GM12873 (cell line): ENCODE measurements around the gene HDGFL3.

Experiments used
- TF ChIP-seq, protein P1 (sequence below): IDR thresholded peaks from 2 replicates; pipeline ENCODE4 v1.5.1; 2012; ENCODE audit warnings: low read depth, mild to moderate bottlenecking, moderate library complexity, low read length, control low read depth; ENCODE audit not compliant: insufficient read depth; ENCODE audit errors: missing control alignments

Gene HDGFL3

DNA sequence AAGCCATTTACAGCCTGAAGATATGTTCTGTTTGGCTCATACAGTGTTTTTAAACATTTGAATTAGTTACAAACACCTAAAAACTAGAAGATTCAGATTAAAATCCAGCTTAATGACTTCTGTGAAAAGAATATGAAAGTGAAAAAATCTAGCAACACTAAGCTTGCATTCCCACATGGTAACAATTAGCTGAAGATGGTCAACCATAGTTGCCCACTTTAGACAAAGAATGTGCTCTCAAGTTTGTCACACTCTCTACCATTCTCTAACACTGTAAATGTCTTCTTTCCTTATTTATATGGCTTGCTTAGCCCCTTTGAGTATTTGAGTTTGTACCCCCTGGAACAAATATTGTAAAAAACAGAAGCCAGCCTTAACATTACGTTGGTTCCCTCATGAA lies 32.7 kb downstream of the HDGFL3 start:
- TF ChIP-seq, protein P1, sequence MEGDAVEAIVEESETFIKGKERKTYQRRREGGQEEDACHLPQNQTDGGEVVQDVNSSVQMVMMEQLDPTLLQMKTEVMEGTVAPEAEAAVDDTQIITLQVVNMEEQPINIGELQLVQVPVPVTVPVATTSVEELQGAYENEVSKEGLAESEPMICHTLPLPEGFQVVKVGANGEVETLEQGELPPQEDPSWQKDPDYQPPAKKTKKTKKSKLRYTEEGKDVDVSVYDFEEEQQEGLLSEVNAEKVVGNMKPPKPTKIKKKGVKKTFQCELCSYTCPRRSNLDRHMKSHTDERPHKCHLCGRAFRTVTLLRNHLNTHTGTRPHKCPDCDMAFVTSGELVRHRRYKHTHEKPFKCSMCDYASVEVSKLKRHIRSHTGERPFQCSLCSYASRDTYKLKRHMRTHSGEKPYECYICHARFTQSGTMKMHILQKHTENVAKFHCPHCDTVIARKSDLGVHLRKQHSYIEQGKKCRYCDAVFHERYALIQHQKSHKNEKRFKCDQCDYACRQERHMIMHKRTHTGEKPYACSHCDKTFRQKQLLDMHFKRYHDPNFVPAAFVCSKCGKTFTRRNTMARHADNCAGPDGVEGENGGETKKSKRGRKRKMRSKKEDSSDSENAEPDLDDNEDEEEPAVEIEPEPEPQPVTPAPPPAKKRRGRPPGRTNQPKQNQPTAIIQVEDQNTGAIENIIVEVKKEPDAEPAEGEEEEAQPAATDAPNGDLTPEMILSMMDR, result no peak

DNA sequence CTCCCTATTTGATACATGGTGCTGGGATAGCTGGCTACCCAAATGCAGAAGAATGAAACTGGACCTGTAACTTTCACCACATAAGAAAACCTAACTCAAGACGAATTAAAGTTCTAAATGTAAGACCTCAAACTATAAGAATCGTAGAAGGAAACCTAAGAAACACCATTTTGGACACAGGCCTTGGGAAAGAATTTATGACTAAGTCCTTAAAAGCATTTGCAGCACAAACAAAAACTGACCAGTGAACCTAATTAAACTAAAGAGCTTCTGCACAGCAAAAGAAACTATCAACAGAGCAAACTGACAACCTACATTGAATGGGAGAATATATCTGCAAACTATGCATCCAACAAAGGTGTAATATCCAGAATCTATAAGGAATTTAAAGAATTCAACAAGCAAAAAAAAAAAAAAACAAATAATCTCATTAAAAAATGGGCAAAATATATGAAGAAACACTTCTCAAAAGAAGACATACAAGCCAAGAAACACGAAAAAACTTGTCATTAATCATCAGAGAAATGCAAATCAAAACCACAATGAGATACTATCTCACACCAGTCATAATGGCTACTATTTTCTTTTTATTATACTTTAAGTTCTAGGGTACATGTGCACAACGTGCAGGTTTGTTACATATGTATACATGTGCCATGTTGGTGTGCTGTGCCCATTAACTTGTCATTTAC lies 37.0 kb downstream of the HDGFL3 start:
- TF ChIP-seq, protein P1, result no peak

DNA sequence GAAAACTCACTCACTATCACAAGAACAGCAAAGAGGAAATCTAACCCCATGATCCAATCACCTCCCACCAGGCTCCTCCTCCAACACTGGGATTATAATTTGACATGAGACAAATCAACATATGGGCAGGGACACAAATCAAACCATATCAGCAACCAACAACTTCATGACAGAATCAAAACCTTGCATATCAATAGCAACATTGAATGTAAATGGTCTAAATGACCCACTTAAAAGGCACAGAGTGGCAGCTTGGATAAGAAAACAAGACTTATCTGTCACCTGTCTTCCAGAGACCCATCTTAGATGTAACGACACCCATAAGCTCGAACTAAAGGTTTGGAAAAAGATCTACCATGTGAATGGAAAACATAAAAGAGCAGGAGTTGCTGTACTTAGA lies 40.8 kb downstream of the HDGFL3 start:
- TF ChIP-seq, protein P1, result no peak

DNA sequence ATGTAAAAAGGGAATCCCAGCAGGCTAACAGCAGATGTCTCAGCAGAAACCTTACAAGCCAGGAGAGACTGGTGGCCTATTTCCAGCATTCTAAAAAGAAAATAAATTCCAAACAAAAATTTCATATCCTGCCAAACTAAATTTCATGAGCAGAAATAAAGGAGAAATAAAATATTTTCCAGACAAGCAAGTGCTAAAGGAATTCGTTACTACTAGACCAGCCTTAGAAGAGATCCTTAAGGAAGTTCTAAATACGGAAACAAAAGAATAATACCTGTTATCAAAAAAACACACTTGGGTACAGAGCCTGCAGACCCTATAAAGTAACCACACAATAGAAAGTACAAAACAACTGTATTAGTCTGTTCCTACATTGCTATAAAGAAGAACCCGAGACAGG lies 41.4 kb downstream of the HDGFL3 start:
- TF ChIP-seq, protein P1, result no peak

DNA sequence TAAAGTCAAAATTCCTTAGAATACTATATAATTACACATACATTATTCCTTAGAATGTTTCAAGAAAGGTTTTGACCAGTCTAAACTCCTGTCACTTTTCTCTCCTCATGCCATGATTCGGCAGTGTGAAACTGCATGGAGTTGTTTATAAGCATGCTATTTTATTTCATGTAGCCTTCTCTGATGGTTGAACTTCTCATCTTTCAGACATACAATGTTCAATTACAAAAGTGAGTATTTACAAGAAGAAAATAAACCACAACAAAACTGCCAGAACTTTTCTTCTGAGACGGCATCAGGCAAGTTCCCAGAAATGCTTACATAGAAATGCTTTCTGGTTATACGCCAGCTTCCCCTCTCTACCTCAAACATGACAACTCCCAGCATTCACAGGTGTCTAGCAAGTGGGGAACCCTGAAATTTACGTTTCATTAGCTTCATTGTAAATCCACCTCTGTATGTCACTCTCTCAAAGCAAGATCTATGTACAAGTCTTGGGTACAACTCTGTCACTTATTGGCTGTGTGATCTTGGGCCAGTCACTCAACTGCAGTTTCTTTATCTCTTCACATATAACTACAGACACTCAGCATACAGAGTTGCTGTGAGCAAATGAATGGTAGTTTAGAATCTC lies 42.7 kb downstream of the HDGFL3 start:
- TF ChIP-seq, protein P1, result no peak

- TF ChIP-seq, protein P1, result no peak
Observed at GRCh38 chr15:83164111-83164770, 43.4 kb downstream of the HDGFL3 start.

- TF ChIP-seq, protein P1, result no peak
Observed at GRCh38 chr15:83163032-83163431, 44.6 kb downstream of the HDGFL3 start.
